Right lobe of liver (tissue), 6 donors: ENCODE results near the gene SCAF11. TPM values are rescaled to one million over a fixed set of nuclear protein-coding genes. Genes with fewer than 3 reads are reported as not detected.
A peak's percentile ranks its signal among the peaks of the same experiment; 100 is the strongest.

ENCODE experiments used
- ATAC-seq, 4 donors: fragments of 200-7000 bp; cut with Tn5 transposase; one replicate each; pipeline ENCODE4 v1.9.1; 2020; ENCODE audit warnings: mild to moderate bottlenecking in 4 of 4, moderate library complexity in 4 of 4
- DNase-seq, 3 donors: peaks; one replicate each; pipeline ENCODE4 v3.0.0-alpha.2; 2020
- H3K27ac ChIP-seq, 3 donors: fragments of 200-600 bp; one replicate each; pipeline ENCODE4 v1.8.0; 2022
- H3K27me3 ChIP-seq, 2 donors: fragments of 200-600 bp; one replicate each; pipeline ENCODE4 v1.8.0; 2022
- H3K36me3 ChIP-seq, 4 donors: fragments of 200-600 bp; sonication (generic) in 1 of 4; one replicate each; pipeline versions ENCODE4 v1.5.1 to v1.8.0; 2017 to 2022; ENCODE audit warnings: control low read depth in 1 of 4
- H3K4me1 ChIP-seq, 4 donors: fragments of 200-600 bp; sonication (generic) in 1 of 4; one replicate each; pipeline versions ENCODE4 v1.5.1 to v1.8.0; 2017 to 2022; ENCODE audit warnings: control low read depth in 1 of 4
- H3K4me3 ChIP-seq, 3 donors: fragments of 200-600 bp; one replicate each; pipeline ENCODE4 v1.8.0; 2022
- H3K9me3 ChIP-seq, 4 donors: fragments of 200-600 bp; sonication (generic) in 1 of 4; one replicate each; pipeline versions ENCODE4 v1.5.1 to v1.8.0; 2017 to 2022; ENCODE audit warnings: control low read depth in 1 of 4
- POLR2A ChIP-seq: fragments of 450-650 bp; IDR thresholded peaks from one replicate; pipeline ENCODE4 v1.6.1; 2017; ENCODE audit warnings: antibody characterized with exemption, mild to moderate bottlenecking
- WGBS: methylation state at CpG from one replicate; pipeline ENCODE4 v1.1.6; 2018; ENCODE audit warnings: low coverage, low lambda C conversion rate; ENCODE audit not compliant: insufficient coverage; ENCODE audit errors: missing lambda C conversion rate; 5-methylcytosine and 5-hydroxymethylcytosine counted together
- intact Hi-C, 2 donors: fragments of 100-400 bp; cut with DNase I; formaldehyde crosslinking; loops; one replicate each; pipeline versions ENCODE4 v1.11.2 to v1.14.1; 2022
- total RNA-seq, 6 experiments: library from RNA; depleted of rRNA in 2 of 6; stranded (reverse); fragments of >200 nt in 2 of 6; fragmentation: NEBNext Ultra II Directional in 3 of 6; extraction: Animal tissue kit (Norgen Biotek cat#: 25700) in 3 of 6; gene quantifications; one replicate each; pipeline versions ENCODE4 v1.1.0 to v1.2.4, GENCODE V29; 2016 to 2023
- TF ChIP-seq, protein P1 (sequence below), 4 donors: fragments of 200-600 bp in 3 of 4; fragments of 450-650 bp in 1 of 4; IDR thresholded peaks; one replicate each; pipeline versions ENCODE4 v1.5.1 to v1.8.0; 2016 to 2022; ENCODE audit warnings: antibody characterized with exemption in 4 of 4, mild to moderate bottlenecking in 2 of 4
- donor health status: DM: no; HTN: yes; CAD: no.
- donor health status: DM: no; HTN: no; CAD: no.
- donor health status: DM: no; HTN: no; CAD: no.
- donor health status: DM: no; HTN: yes; CAD: no.
- donor health status: DM: no; HTN: yes; CAD: no.

SCAF11 gene
- total RNA-seq, 6 experiments from 2014 or later, result 43.2 to 72.1 (median 61.4) TPM

DNA sequence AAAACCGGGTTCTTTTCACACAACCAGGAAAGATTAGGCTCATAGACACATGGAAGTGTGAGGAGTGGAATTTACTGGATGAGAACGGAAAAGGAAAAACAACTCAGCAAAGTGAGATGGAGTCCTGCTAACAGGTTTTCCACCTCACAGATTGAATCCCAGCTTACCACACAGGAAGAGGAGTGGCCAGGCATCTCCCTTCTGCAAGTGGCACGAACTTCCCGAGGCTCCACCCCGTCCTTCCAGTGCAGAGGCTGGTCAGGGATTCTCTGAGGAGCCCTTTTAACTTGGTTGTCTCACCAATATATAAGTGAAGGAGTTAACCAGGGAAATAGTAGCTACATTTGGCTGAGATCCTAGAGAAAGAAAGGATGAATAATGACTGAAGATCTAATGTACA lies 102.8 kb downstream of the SCAF11 start:
- WGBS, result 85% methylated on average over 5 of the region's 5 CpGs
- no peak overlapping the region for H3K27ac ChIP-seq
- DNase-seq, result no peak
- intact Hi-C loops, result no loop called here
- no peaks in the 10 kb centered on the region for H3K9me3 ChIP-seq
- peaks cover 0 to 8% (median 0%) of the 10 kb centered on the region in 4 donors for H3K36me3 ChIP-seq
- no peak for ATAC-seq
- no peak for TF ChIP-seq POLR2A
- TF ChIP-seq, protein P1, sequence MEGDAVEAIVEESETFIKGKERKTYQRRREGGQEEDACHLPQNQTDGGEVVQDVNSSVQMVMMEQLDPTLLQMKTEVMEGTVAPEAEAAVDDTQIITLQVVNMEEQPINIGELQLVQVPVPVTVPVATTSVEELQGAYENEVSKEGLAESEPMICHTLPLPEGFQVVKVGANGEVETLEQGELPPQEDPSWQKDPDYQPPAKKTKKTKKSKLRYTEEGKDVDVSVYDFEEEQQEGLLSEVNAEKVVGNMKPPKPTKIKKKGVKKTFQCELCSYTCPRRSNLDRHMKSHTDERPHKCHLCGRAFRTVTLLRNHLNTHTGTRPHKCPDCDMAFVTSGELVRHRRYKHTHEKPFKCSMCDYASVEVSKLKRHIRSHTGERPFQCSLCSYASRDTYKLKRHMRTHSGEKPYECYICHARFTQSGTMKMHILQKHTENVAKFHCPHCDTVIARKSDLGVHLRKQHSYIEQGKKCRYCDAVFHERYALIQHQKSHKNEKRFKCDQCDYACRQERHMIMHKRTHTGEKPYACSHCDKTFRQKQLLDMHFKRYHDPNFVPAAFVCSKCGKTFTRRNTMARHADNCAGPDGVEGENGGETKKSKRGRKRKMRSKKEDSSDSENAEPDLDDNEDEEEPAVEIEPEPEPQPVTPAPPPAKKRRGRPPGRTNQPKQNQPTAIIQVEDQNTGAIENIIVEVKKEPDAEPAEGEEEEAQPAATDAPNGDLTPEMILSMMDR (IDR thresholded peaks at IDR 0.05), result no peak
- H3K4me1 ChIP-seq, result no peaks in the 10 kb centered on the region
- H3K27me3 ChIP-seq, result no peaks in the 10 kb centered on the region
- H3K4me3 ChIP-seq, result no peak overlapping the region

DNA sequence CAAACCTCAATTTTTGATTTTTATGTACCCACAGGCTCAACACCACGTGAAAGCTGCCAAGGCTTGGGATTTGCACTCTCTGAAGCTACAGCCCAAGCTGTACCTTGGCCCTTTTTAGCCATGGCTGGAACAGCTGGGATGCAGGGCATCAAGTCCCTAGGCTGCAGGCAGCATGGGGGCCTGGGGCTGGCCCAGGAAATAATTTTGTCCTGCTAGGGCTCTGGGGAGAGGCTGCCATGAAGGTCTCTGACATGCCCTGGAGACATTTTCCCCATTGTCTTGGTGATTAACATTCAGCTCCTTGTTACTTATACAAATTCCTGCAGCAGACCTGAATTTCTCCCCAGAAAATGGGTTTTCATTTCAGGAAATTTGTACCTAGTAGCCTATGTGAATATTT lies 103.7 kb downstream of the SCAF11 start:
- Histone ChIP-seq H3K36me3 (no peaks in the 10 kb centered on the region), H3K27ac (no peak overlapping the region), H3K4me1 (no peaks in the 10 kb centered on the region), H3K9me3 (no peaks in the 10 kb centered on the region), H3K4me3 (no peak overlapping the region), H3K27me3 (no peaks in the 10 kb centered on the region)
- TF ChIP-seq POLR2A, result no peak
- TF ChIP-seq, protein P1 (IDR thresholded peaks at IDR 0.05), result no peak
- intact Hi-C loops, result no loop called here
- DNase-seq, result no peak
- WGBS, result 100% methylated on average over 1 of the region's 1 CpG
- ATAC-seq, result no peak

GRCh38 chr12:45883187-45883586 lies 107.2 kb downstream of the SCAF11 start:
- intact Hi-C loops, result no loop called here
- ATAC-seq, result no peak
- H3K9me3 ChIP-seq, result no peaks in the 10 kb centered on the region
- H3K36me3 ChIP-seq, result no peaks in the 10 kb centered on the region
- no peak for DNase-seq
- 94% methylated on average over 1 of the region's 1 CpG for WGBS
- H3K4me1 ChIP-seq, result no peaks in the 10 kb centered on the region
- H3K27me3 ChIP-seq, result no peaks in the 10 kb centered on the region
- TF ChIP-seq, protein P1 (IDR thresholded peaks at IDR 0.05), result no peak
- no peak for TF ChIP-seq POLR2A
- no peak overlapping the region for H3K27ac ChIP-seq
- H3K4me3 ChIP-seq, result no peak overlapping the region

DNA sequence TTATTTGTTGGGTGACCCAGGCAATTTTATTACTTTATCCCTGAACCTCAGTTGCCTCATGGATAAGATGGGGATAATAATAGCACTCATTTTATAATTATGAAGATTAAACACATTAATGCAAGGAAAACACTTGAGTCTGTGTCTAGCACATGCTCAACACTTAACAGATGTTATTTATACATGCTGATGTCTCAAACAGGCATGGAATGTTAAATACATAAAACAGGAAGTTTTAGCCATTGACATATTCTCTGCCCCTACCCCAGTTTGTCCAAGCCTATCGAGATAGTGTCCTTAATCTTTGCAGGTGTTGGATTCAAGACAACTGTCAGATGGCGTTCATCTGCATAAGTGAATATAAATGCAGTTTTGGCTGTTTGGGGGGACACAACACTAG lies 109.8 kb downstream of the SCAF11 start:
- no peak for DNase-seq
- TF ChIP-seq, protein P1 (IDR thresholded peaks at IDR 0.05), result no peak
- TF ChIP-seq POLR2A, result no peak
- intact Hi-C loops, result no loop called here

GRCh38 chr12:45879363-45879895 lies 110.9 kb downstream of the SCAF11 start:
- H3K9me3 ChIP-seq, result no peaks in the 10 kb centered on the region
- DNase-seq (no peak), ATAC-seq (no peak)
- H3K4me1 ChIP-seq, result no peaks in the 10 kb centered on the region
- no peak overlapping the region for H3K4me3 ChIP-seq
- intact Hi-C loops, result no loop called here
- WGBS, result 61% methylated on average over 2 of the region's 2 CpGs
- H3K36me3 ChIP-seq, result peaks cover 0 to 9% (median 2%) of the 10 kb centered on the region in 4 donors
- H3K27ac ChIP-seq, result peak overlapping the region in 1 of 3 donors; percentile 10
- no peaks in the 10 kb centered on the region for H3K27me3 ChIP-seq
- TF ChIP-seq, protein P1 (IDR thresholded peaks at IDR 0.05), result no peak
- TF ChIP-seq POLR2A, result no peak

More for the DNA sequence above, 109.8 kb downstream of the SCAF11 start:
- Histone ChIP-seq H3K27me3 (no peaks in the 10 kb centered on the region), H3K27ac (no peak overlapping the region), H3K36me3 (peaks cover 0 to 3% (median 0%) of the 10 kb centered on the region in 4 donors), H3K4me1 (no peaks in the 10 kb centered on the region), H3K4me3 (no peak overlapping the region), H3K9me3 (no peaks in the 10 kb centered on the region)
- WGBS, result 100% methylated on average over 2 of the region's 2 CpGs
- ATAC-seq, result no peak
